ENCODE measurements around the gene FARS2. TPM values are rescaled to one million over a fixed set of nuclear protein-coding genes. Genes with fewer than 3 reads are reported as not detected.

The FARS2 gene
- total RNA-seq, 2 experiments from 2014 or later = 22.0 to 23.8 TPM

GRCh38 chr6:5279891-5280338 is 18.6 kb downstream of the FARS2 start:
- CTCF ChIA-PET = interaction anchor here (3.7 kb wide), 1 partner anchor 23 kb away, joined by 23 read pairs; no protein-coding TSS in a partner anchor
- POLR2A ChIA-PET = interaction anchor here (1.0 to 1.4 kb wide), 4 partner anchors 9 to 80 kb away, joined by 3 to 5 read pairs (median 4); partner anchors contain the start of genes FARS2 and LYRM4

- POLR2A ChIA-PET = interaction anchor here (1.4 to 1.6 kb wide), 2 partner anchors 10 to 22 kb away, joined by 4 to 5 read pairs; no protein-coding TSS in a partner anchor
- CTCF ChIA-PET = interaction anchor here (3.7 kb wide), 1 partner anchor 22 kb away, joined by 23 read pairs; no protein-coding TSS in a partner anchor
Measured at GRCh38 chr6:5280920-5281319, 19.6 kb downstream of the FARS2 start.

GRCh38 chr6:5282191-5282623 is 20.9 kb downstream of the FARS2 start:
- ChIA-PET CTCF (interaction anchor here (2.6 kb wide), 1 partner anchor 20 kb away, joined by 9 read pairs; no protein-coding TSS in a partner anchor), POLR2A (interaction anchor here (1.6 kb wide), 1 partner anchor 21 kb away, joined by 4 read pairs; no protein-coding TSS in a partner anchor)

- CTCF ChIA-PET = no interaction called here
- POLR2A ChIA-PET = no interaction called here
Measured at GRCh38 chr6:5285081-5285480, 23.8 kb downstream of the FARS2 start.

- POLR2A ChIA-PET = no interaction called here
- CTCF ChIA-PET = no interaction called here
Measured at GRCh38 chr6:5285526-5285925, 24.2 kb downstream of the FARS2 start.

GRCh38 chr6:5286780-5287179 is 25.5 kb downstream of the FARS2 start:
- POLR2A ChIA-PET = no interaction called here

GRCh38 chr6:5287205-5287965 is 26.1 kb downstream of the FARS2 start:
- CTCF ChIA-PET = interaction anchor here (1.5 kb wide), 2 partner anchors 12 to 16 kb away, joined by 3 read pairs; no protein-coding TSS in a partner anchor
- POLR2A ChIA-PET = no interaction called here

More at GRCh38 chr6:5286780-5287179, 25.5 kb downstream of the FARS2 start:
- CTCF ChIA-PET = interaction anchor here (1.5 kb wide), 2 partner anchors 11 to 16 kb away, joined by 3 read pairs; no protein-coding TSS in a partner anchor

GRCh38 chr6:5287966-5288297 is 26.6 kb downstream of the FARS2 start:
- POLR2A ChIA-PET = no interaction called here
- CTCF ChIA-PET = interaction anchor here (1.5 kb wide), 2 partner anchors 12 to 15 kb away, joined by 3 read pairs; no protein-coding TSS in a partner anchor

GRCh38 chr6:5290097-5290496 is 28.8 kb downstream of the FARS2 start:
- POLR2A ChIA-PET = no interaction called here

GRCh38 chr6:5290500-5290899 is 29.2 kb downstream of the FARS2 start:
- CTCF ChIA-PET = interaction anchor here (0.6 to 1.2 kb wide), 3 partner anchors 12 to 147 kb away, joined by 3 to 5 read pairs (median 4); no protein-coding TSS in a partner anchor

More at GRCh38 chr6:5290097-5290496, 28.8 kb downstream of the FARS2 start:
- CTCF ChIA-PET = interaction anchor here (0.6 to 1.2 kb wide), 3 partner anchors 13 to 146 kb away, joined by 3 to 5 read pairs (median 4); no protein-coding TSS in a partner anchor

GRCh38 chr6:5292154-5292553 is 30.8 kb downstream of the FARS2 start:
- ChIA-PET POLR2A (no interaction called here), CTCF (no interaction called here)

More at GRCh38 chr6:5290500-5290899, 29.2 kb downstream of the FARS2 start:
- POLR2A ChIA-PET = no interaction called here

GRCh38 chr6:5293692-5294091 is 32.4 kb downstream of the FARS2 start:
- ChIA-PET POLR2A (no interaction called here), CTCF (no interaction called here)

- ChIA-PET CTCF (interaction anchor here (0.9 kb wide), 1 partner anchor 8 kb away, joined by 3 read pairs; no protein-coding TSS in a partner anchor), POLR2A (no interaction called here)
Measured at GRCh38 chr6:5294392-5295211, 33.3 kb downstream of the FARS2 start.

GRCh38 chr6:5295623-5296022 is 34.3 kb downstream of the FARS2 start:
- ChIA-PET CTCF (interaction anchor here (0.6 kb wide), 1 partner anchor 19 kb away, joined by 3 read pairs; no protein-coding TSS in a partner anchor), POLR2A (interaction anchor here (0.7 kb wide), 1 partner anchor 33 kb away, joined by 5 read pairs; no protein-coding TSS in a partner anchor)

GRCh38 chr6:5300206-5300764 is 39.0 kb downstream of the FARS2 start:
- CTCF ChIA-PET = no interaction called here

GRCh38 chr6:5302220-5302946 is 41.1 kb downstream of the FARS2 start:
- CTCF ChIA-PET = interaction anchor here (0.7 to 3.1 kb wide), 18 partner anchors 8 to 163 kb away, joined by 3 to 23 read pairs (median 4); partner anchors contain the start of genes FARS2 and LYRM4
- POLR2A ChIA-PET = interaction anchor here (0.9 to 1.3 kb wide), 5 partner anchors 21 to 361 kb away, joined by 3 to 4 read pairs (median 4); no protein-coding TSS in a partner anchor

More at GRCh38 chr6:5300206-5300764, 39.0 kb downstream of the FARS2 start:
- POLR2A ChIA-PET = no interaction called here

- CTCF ChIA-PET = interaction anchor here (1.0 to 3.1 kb wide), 16 partner anchors 9 to 163 kb away, joined by 3 to 23 read pairs (median 4); partner anchors contain the start of genes FARS2 and LYRM4
- POLR2A ChIA-PET = interaction anchor here (1.0 to 1.3 kb wide), 4 partner anchors 21 to 104 kb away, joined by 3 to 4 read pairs (median 4); no protein-coding TSS in a partner anchor
Measured at GRCh38 chr6:5302995-5303622, 41.8 kb downstream of the FARS2 start.
